GM12873 (cell line): ENCODE data around the gene NLRP6.

Experiments
- CTCF ChIP-seq: IDR thresholded peaks from 2 replicates; pipeline ENCODE4 v1.5.1; 2012; ENCODE audit warnings: low read depth, mild to moderate bottlenecking, moderate library complexity, low read length, control low read depth; ENCODE audit not compliant: insufficient read depth; ENCODE audit errors: missing control alignments

The NLRP6 gene

GRCh38 chr11:298406-299065 is 20.3 kb downstream of the NLRP6 start:
- TF ChIP-seq CTCF, result no peak

- no peak for TF ChIP-seq CTCF
Measured at GRCh38 chr11:299081-299891, 21.1 kb downstream of the NLRP6 start, which contains the start of gene IFITM5. TSS of gene IFITM5 (minus strand) at chr11:299526. CDS start at chr11:299490, 36 bp downstream.

GRCh38 chr11:299951-300735 is 21.9 kb downstream of the NLRP6 start:
- peak; percentile 6 for TF ChIP-seq CTCF

- no peak for TF ChIP-seq CTCF
Measured at GRCh38 chr11:303363-303762, 25.2 kb downstream of the NLRP6 start.

DNA sequence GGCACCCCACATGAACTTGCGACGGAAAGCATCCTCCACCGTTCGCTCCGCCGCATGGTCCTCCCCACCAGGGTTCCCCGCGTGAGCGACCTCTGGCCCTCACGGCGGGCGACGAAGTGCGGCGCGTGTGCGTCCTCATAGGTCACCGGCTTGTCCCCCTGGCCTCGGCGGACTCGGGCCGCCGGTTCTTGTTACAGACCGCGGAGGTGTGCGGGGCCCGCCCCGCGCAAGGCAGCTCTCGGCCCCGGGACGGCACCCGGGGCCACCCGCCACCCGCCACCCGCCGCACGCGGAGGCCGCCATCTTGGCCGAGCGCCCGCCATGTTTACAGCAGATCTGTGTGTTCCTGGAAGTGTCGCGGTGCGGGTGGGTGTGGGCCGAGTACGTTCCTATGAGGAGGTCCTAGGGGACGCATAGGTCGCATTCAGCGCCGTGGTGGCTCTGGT is 25.9 kb downstream of the NLRP6 start:
- no peak for TF ChIP-seq CTCF

DNA sequence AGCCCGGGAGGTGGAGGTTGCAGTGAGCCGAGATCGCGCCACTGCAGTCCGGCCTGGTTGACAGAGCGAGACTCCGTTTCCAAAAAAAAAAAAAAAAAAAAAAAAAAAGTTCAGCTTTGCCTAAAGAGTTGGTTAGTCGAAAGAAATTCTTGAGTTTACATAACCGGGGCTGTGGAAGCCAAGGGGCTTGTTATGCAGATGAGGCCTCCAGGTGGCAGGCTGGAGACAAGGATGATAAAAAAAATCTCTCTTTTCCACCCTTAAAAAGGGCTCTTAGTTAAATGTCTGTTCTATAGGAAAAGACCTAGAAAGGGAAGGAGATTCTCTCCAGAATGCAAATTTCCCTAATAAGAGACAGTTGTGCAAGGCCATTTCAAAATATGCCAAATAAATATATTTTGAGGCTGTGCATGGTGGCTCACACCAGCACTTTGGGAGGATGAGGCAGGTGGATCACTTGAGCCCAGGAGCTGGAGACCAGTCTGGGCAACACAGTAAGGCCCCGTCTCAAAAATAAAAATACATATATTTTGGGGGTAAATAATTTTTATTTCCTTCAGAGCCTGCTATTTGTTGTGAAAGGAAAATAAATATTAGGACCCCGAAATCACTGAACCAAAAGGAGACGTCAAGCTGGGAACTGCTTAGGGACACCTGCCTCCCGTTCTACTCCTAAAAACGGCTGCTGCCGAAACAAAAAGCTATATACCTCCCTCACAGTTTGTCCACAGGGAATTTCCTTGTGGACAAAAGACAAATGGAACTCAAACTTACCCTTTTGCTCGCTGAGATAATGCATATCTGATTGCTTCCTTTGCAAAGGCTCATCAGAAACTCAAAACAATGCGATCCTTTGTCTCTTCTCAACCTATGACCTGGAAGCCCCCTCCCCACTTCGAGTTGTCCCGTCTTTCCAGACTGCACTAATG is 27.0 kb downstream of the NLRP6 start:
- peak; percentile 69 for TF ChIP-seq CTCF
